Left kidney (tissue), 2 donors: ENCODE data around the gene GPR108. TPM values are rescaled to one million over a fixed set of nuclear protein-coding genes. Genes with fewer than 3 reads are reported as not detected.
"Not testable (repeated sequence)": the region's sequence is repeated elsewhere in the genome, so short reads cannot be mapped to it uniquely, and the experiment has no call there.

ENCODE experiments used
- DNase-seq: peaks from one replicate; pipeline ENCODE4 v3.0.0-alpha.2; 2013
- polyA plus RNA-seq: library from polyadenylated mRNA; unstranded; fragments of 120-200 nt; gene quantifications from one replicate; pipeline ENCODE4 v1.2.1, GENCODE V29; 2013; ENCODE audit not compliant: insufficient read length

Gene GPR108
- polyA plus RNA-seq, 1 donor = 62.3 TPM

DNA sequence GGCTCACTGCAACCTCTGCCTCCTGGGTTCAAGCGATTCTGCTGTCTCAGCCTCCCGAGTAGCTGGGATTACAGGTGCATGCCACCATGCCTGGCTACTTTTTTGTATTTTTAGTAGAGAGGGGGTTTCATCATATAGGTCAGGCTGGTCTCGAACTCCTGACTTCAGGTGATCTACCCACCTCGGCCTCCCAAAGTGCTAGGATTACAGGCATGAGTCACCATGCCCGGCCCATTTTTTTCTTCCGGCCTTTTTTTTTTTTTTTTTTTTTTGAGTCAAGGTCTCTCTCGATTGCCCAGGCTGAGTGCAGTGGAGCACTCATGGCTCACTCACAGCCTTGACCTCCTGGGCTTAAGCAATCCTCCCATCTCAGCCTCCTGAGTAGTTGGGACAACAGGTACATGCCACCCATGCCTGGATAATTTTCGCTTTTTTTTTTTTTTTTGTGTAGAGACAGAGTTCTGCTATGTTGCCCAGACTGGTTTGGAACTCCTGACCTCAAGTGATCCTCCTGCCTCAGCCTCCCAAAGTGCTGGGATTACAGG is 24.9 kb upstream of the GPR108 start:
- DNase-seq = not testable (repeated sequence)

DNA sequence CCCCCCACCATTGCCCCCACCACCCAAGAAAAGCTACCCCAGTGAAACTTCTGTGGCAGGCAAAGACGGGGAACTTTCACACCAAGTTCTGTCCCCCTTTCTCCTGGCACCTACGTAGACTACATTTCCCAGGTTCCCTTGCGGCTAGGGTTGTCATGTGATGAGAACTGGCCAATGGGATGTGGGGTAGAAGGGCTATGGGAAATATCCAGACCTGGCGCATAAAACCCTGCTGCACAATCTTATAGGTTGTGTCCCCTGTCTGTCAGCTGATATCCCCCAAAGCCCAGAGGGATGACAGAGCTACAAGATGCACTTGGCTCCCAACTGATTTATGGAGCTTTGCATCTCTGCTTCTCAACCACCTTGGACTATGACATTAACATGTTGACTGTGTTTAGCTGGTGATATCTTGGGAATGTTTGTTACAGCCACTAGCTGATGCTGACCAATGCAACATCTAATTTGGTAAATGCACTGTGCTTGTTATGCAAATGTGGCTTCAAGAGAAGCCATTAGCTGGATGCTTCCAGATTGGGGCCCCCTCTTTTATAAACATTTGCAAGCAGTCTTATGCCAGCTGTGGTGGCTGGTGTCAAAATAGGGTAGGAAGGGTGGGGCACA is 23.8 kb upstream of the GPR108 start:
- DNase-seq = no peak

DNA sequence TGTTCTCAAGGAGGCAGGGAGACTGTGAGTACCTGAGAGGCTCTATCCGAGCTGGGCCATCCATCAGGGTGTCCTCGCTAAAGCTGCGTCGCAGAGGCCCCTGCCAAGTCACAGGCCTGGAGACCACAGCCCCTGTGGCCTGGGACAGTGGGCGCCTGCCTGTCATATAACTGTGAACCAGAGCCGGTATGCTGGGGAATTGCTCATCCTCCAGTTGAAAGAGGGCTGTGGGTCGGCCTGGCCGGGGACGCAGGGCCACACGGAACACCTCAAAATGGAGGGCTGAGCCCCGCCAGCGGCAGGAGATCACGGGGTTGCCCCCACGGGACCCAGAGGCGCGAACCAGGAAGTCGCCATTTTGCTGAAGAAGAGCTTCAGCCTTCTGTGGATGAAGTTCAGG is 23.2 kb upstream of the GPR108 start:
- DNase-seq = no peak

DNA sequence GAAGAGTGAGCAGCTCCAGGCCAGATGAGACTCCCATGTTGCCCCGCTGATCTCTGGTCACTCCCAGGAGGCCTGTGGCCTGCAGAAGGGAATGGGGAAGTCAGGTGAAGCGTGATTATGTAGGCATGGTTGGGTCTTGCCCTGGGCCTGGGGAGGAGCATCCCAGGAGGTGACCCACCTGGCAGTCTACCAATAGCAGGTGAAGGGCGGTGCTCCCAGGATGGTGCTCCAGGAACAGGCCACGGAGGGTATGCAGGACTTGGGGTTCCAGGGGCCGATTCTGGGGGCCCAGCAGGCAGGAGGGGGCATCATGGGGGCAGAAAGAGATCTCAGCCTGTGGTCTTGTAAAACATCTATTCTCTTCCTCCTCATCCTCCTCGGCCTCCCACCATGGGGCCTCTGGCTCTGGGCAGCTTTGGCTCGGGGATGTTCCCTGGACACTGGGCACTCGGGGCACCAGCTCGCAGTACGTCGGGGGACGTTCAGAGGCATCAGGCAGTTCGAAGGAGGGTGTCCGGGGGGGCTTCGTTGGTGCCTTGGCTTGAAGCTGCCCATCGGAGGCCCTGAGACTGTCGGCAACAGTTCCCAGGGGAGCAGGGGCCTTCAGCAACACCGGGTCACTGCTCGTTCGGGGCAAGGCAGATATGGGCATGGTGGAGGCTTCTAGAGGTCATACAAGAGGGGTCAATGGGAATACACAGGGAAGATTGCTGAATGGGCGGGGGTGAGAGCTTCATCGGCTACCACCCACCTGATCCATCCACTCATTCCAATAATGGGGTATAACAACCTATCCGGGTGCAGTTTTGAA is 17.5 kb upstream of the GPR108 start:
- no peak for DNase-seq

DNA sequence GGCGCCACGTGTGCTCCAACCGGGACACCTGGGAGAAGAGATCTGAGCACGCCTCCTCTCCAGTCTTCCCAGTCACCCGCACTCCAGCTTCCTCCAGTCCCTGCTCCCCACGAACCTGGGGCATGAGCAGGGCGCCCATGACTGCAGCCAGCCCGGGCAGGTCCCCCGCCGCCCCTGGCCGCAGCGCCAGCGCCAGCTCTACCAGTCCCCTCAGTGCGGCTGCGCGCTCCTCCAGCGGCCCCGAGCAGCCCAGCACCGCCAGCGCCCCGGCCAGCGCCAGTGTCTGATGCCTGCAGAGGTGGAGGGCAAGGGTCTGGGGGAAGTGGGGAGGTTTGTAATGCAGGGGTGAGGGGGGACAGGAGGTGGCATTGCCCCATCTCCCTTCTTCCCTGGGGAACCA is 16.8 kb upstream of the GPR108 start:
- DNase-seq = no peak

DNA sequence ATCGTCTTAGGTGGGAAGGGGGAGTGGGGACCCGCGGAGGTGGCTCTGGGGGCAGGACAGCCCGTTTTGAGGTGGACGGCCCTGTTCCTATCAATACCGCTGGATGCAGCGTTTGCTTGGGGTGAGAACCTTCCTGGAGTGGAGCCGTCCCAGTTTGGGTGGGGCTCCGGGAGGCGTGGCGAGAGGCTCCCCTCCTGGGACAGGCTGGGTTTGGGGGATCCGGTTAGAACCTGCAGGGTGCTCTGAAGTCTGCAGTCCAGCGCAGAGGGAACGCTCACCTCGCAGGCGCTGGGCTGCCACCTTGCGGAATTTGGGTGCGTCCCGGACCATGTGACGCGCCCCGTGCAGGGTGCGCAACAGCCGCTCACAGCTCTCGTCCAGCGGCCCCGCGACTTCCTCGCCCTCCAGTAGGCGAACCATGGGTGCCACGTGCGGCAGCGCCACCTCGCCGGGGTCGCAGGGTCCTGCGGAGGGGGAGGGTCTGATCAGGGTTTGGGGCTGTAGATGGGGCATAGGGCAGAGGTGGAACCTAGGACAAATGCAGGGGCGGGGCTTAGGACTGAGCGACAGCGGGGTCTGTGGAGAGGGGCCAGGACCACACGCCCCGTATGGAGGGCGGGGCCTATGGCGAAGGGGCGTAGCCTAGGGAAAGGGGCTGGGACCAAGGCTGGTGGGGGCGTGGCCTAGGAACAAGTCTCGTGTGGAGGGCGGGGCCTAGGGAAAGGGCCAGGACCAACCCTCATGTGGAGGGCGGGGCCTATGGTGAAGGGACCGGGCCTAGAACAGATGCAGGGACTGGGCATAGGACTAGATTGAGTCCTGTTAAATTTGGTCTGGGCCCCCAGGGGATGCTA is 16.0 kb upstream of the GPR108 start:
- DNase-seq = no peak

DNA sequence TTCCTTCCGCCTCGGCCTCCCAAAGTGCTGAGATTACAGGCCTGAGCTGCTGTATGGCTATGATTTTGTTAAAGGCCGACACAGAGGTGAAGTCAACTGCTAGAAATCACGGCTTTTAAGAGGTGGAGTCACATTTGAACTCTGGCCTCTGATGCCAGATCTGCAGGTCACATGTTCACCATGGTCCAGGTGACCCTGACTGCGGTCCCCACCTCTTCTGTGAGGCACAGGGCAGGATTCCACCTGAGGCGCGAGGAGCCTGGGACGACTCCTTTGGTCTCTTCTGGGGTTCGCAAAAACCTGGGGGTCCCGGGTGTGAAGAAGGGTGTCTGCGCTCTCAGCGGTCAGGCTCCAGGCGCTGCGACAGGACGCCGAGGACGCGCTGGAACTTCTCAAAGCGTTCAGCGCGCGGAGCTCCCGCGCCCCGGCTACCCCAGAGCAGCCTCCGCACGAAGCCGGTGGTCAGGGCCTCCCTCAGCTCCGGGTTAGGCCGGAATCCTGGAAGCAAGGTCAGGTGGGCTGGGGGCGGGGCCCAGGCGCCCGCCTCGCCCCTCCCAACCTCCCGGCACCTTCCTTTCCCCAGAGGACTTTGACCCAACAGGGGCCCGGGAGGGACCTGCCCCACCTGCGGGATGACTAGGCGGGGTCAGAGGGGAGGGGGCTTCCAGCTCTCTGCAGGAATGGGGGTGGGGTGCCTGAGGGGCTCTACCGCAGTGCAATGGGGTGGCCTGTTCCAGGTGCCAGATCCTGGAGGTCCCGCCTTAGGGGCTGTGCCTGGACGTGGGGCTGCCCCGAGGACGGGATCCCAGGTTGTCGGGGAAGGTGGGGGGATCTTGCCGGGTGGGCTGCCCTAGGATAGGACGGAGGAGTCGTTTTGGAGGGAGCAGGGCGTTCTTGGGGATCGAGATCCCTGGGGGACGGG is 15.1 kb upstream of the GPR108 start:
- no peak for DNase-seq

DNA sequence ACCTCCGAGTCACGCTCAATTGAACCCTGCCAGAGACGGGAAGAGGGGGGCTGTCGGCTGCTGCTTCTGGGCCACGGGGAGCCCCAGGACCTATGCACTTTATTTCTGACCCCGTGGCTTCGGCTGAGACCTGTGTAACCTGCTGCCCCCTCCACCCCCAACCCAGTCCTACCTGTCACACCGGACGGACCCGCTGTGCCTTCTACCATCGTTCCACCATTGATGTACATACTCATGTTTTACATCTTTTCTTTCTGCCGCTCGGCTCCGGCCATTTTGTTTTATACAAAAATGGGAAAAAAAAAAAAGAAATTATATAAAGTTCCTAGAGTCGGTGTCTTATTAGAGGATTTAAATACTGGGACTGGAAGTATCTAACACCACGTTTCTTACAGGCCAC is 13.8 kb upstream of the GPR108 start:
- DNase-seq = no peak

DNA sequence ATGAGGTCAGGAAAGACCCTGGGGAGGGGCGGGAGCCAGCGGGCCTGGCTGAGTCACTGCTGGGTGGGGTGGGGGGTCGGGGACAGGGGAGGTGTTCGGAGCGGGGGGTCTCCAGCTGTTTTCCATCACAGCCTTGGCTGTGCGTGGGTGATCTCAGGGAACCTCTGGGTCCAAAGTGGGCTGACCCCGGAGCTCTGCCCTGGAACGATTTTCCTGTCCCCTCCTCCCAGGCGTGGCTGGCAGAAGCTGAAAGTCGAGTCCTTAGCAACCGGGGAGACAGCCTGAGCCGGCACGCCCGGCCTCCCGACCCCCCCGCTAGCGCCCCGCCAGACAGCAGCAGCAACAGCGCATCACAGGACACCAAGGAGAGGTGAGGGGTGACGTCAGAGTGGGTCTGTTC is 12.7 kb upstream of the GPR108 start:
- DNase-seq = no peak

DNA sequence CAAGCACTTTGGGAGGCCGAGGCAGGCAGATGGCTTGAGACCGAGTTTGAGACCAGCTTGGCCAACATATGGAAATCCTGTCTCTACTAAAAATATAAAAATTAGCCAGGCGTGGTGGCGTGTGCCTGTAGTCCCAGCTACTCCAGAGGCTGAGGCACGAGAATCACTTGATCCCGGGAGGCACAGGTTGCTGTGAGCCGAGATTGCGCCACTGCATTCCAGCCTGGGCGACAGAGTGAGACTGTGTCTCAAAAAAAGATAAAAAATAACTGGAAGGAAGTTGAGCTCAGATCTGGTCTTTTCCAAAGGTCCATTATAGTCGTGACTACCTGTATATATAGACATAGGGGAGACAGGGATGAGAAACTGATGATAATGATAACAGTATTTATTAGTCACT is 11.2 kb upstream of the GPR108 start:
- not testable (repeated sequence) for DNase-seq

DNA sequence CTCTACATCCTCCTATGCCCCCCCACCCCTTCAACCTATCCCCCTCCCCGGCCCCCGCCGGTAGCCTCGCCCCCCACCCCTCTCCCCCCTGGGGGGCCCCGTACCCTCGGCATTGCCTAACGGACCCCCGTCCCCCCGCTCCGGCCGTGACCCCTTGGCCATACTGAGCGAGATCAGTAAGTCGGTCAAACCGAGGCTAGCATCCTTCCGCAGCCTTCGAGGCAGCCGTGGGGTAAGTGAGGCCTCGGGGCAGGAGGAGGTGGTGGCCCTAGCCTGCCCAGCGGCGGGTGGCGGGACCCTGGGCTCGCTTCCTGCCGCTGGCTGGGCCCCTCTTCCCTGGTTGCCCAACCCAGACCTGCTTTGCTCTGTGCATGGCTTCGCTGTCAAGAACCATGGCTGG is 8.6 kb upstream of the GPR108 start:
- DNase-seq = no peak

DNA sequence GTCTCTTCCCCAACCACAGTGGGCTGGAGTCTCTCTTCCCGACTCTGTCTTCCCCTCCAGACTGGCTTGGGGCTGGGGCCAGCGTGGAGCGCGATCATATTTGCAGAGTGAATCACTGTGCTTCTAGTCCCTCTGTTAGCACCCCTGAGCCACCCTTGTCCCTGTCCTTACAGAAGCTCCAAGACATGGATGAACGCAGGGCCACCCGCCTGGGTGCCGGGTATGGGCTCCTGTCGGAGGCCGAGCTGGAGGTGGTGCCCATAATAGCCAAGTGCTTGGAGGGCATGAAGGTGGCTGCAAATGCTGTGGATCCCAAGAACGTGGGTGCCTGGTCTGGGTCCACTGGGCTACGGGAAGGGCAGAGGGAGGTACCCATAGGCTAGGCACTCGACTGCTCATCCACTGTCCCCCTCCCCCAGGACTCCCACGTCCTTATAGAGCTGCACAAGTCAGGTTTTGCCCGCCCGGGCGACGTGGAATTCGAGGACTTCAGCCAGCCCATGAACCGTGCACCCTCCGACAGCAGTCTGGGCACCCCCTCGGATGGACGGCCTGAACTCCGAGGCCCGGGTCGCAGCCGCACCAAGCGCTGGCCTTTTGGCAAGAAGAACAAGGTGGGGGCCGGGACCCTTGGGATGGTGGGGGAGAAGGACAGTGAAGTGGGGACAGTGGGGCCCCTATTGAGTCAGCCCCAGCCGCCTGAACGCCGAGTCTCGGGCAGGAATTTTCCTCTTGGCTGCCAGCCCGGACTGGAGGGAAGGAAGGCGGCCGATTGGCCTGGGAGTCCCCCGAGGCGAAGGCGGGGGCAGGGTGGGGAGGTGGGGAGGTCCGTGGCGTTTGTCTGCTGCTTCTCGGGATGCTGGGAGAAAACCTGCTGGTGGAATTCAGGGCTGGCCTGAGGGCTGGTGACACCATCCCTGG is 7.3 kb upstream of the GPR108 start:
- DNase-seq = no peak

DNA sequence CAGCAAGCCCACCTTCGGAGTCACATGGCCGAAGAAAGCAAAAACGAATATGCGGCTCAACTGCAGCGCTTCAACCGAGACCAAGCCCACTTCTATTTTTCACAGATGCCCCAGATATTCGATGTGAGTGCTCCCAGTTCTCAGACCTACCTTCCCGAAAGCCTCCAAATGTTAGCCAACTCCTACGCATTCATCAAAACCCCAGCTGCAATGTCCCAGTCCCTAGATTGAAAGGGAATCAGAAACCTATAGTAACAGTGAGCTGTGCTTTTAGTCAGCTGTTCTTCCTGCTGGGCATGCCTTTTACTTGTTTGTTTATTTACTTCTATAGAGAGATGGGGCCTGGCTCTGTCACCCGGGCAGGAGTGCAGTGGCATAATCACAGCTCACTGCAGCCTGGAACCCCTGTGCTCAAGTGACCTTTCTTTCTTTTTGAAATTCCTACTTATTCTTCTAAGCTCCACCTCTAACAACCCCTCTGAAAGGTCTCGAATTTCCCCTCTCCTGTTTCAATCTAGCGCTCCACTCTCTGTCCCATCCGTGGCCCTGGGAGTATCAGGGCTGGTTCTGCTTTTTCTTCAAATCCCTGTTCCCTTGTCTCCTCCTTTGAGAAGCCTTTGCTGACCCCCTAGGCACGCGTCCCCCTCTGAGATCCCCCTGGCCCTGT is 6.5 kb upstream of the GPR108 start:
- DNase-seq = no peak

DNA sequence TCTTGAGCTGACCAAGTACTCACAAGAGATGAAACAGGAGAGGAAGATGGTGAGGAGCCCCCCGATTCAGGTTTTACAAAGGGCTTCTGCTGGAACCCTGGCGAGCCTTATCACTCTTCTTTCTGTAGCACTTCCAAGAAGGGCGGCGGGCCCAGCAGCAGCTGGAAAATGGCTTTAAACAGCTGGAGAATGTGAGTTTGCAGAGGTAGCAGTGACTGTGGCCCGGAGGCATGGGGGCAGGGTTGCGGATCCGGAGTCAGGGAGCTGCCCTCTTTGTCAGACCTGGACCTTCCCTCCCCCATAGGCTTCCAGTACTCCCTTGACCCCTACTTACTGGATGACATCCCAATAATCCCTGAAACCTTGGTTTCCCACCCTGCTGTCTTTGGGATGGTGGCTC is 5.7 kb upstream of the GPR108 start:
- DNase-seq = no peak

DNA sequence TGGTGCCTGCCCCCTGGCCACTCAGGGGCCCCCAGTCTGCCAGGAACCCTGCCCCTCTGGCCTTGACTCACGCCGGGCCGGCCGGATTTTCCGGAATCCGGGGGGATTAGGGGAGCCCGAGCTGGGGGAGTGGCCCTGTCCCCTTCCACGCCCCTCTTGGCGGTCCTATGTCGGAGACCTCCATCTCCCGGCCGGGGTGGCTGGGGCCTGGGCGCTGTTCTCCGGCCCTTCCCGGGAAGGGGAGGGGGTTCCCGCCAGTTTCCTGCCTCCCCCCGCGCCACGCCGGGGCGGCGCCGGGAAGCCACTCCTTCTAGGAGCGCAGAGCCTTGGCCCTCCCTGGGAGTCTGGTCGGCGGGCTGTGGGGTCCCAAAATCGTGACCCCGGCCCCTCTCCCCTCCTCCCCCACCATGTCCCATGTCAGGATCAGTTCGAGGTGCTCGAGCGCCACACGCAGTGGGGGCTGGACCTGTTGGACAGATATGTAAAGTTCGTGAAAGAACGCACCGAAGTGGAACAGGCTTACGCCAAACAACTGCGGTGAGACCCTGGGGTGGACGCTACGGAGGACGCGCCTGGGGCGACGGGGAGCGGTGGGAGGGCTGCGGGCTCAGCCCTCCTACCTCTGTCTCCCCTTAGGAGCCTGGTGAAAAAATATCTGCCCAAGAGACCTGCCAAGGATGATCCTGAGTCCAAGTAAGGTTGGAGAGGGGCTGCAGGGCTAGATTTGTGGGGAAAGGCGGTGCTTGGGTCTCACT is 3.4 kb upstream of the GPR108 start:
- no peak for DNase-seq

DNA sequence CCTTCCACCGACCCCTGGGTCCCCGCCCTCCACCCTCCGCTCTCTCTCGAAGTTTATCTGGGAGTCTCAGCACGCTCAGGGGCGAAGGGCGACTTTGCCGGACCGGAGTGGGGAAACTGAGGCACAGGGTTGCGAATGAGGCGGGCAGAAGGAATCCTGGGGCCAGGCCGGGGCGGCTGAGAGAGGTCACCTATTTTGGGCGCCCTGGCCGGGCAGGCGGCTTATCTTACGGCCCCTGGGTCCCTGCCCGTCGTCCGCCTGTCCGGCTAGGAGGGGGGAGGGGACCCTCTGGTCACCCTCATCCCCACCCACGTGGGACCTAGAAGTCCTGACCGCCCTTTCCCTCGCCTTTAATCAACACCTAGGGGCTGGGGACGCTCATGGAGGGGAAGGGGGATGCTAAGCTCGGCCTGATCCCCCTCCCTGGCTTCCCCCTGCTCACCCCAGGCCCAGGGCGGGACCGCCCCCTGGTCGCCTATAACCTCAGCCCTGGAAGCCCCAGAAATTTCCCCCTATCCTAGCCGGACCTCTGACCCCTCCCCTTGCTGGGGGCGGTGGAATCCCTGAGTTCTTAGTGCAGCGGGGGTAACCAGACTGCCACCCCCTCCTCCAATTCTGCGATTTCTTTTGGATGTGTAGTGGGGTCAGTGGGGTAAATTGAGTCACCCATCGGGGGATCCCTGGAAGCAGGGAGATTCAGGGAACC is 2.7 kb upstream of the GPR108 start:
- DNase-seq = no peak

DNA sequence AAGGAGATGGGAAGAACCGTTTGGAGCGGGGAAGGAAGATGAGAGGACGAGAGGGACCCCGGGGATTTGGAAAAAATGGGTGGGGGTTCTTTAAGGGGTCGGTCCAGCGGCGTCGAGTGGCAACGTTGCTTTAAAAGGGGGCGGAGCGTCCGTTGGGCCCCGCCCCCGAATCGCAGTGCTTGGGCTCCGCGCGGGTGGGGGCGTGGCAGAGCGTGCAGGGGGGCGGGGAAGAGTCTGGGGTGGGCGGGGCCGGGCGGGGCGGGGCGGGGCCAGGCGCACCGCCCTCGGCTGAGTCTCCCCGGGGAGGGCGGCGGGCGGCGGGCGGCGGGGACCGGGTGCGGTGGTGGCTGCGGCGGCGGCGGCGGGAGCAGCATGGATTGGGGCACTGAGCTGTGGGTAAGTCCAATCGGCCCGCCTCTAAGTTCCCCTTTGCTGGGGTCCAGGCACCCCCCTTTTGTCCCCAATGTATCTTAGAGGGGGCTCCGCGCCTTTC is 2.1 kb upstream of the GPR108 start, which contains the start of gene TRIP10:
Gene TRIP10, plus strand, starts transcription at position 291 of the 493 bp plus-strand sequence. Its CDS starts 82 bp downstream, at position 373.
- DNase-seq = no peak

DNA sequence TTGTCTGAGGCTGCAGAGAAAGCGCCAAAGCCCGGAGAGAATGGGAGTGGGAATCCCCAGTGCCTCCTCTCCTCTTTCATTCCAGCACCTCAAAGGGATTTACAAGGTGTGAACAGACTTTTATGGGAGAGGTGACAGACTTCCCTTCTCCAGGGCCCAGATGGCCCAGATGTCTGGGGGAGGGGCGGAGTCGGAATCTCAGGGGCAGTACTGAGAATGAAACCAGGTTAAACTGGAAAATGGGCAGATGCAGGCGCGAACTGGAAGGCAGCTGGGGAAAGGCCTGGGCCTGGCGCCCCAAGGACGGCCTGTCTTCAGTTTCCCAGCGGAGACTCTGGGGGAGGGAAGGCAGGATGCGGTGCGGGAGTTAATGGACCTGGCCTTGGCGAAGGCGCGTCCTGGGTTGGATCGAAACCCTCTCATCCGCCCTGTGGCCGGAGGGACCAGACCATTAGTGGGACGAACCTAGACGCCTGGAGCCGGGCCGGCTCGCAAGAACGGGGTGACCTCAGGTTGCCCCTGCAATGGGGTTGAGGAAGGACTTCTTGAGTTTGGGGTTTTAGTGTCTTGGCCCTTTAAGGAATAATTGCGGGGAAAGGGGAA is 1.5 kb upstream of the GPR108 start:
- no peak for DNase-seq
